Measurements from ENCODE around the gene NKG7.

NKG7 gene

GRCh38 chr19:51337141-51337860 is 35.2 kb downstream of the NKG7 start:
- no peak for DNase-seq (ENCODE audit: low spot score)

GRCh38 chr19:51333836-51334460 is 38.5 kb downstream of the NKG7 start:
- DNase-seq (ENCODE audit: low spot score): no peak

GRCh38 chr19:51331716-51332115 is 40.7 kb downstream of the NKG7 start:
- DNase-seq (ENCODE audit: low spot score): no peak

- no peak for DNase-seq (ENCODE audit: low spot score)
Observed at GRCh38 chr19:51331193-51331592, 41.3 kb downstream of the NKG7 start.

- no peak for DNase-seq (ENCODE audit: low spot score)
Observed at GRCh38 chr19:51330366-51330765, 42.1 kb downstream of the NKG7 start.

GRCh38 chr19:51329411-51329810 is 43.0 kb downstream of the NKG7 start:
- DNase-seq (ENCODE audit: low spot score): no peak

- DNase-seq (ENCODE audit: low spot score): peak; percentile 59
Observed at GRCh38 chr19:51327066-51328001, 45.1 kb downstream of the NKG7 start.

- no peak for DNase-seq (ENCODE audit: low spot score)
Observed at GRCh38 chr19:51326216-51327065, 46.0 kb downstream of the NKG7 start.

- DNase-seq (ENCODE audit: low spot score): no peak
Observed at GRCh38 chr19:51325161-51325976, 47.1 kb downstream of the NKG7 start.

- no peak for DNase-seq (ENCODE audit: low spot score)
Observed at GRCh38 chr19:51324167-51324481, 48.3 kb downstream of the NKG7 start.

DNA sequence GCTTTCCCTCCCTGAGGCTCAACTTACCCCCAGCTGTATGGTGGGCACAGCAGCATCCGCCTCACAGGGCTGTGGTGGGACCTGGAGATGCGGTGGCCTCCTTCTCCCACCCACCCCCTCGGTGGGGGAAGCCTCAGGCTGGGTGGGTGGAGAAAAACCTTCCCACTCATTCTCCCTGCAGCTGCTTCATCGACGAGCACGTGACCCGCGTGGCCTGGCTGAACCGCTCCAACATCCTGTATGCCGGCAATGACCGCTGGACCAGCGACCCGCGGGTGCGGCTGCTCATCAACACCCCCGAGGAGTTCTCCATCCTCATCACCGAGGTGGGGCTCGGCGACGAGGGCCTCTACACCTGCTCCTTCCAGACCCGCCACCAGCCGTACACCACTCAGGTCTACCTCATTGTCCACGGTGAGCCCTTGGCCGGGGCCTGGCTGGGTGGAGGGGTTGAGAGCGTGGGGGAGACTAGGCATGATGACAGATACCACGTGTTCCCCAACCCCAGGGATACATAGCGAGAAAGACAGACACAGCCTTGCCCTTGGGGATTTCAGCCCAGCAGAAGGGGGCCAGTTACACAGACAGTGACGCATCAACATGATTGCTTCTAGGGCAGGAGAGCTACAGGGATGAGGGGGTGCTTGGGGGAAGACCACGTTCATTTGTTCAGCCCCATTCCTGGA is 48.8 kb downstream of the NKG7 start:
- no peak for DNase-seq (ENCODE audit: low spot score)

- DNase-seq (ENCODE audit: low spot score): no peak
Observed at GRCh38 chr19:51321799-51322198, 50.7 kb downstream of the NKG7 start.

All from activated CD4-positive, alpha-beta T cell treated with anti-CD3 and anti-CD28 coated beads, Interleukin-2, Interleukin-4, amounts not matched to agents 100 ng/mL and 50 ng/mL, durations not matched to agents 16 hours and 8 hours (primary cell).